OCI-LY7 (cell line): Measurements from ENCODE around the gene EHBP1. TPM values are rescaled to one million over a fixed set of nuclear protein-coding genes. Genes with fewer than 3 reads are reported as not detected.

ENCODE experiments used
- BruUV-seq: library from RNA; stranded (reverse); fragments of 400-500 nt; replicated peaks from 2 replicates; lab custom pipeline; 2021; lab: Mats Ljungman, UMichigan
- CTCF ChIA-PET: fragments of 300-600 bp; sonication (Branson Sonifier 250); formaldehyde crosslinking; loops from one replicate; lab custom pipeline; 2022; ENCODE audit warnings: antibody characterized with exemption; ENCODE audit not compliant: unreplicated experiment; lab: Charles Lee
- POLR2A ChIA-PET: fragments of 300-600 bp; sonication (Branson Sonifier 250); formaldehyde crosslinking; loops from one replicate; lab custom pipeline; 2022; ENCODE audit warnings: antibody characterized with exemption; lab: Charles Lee
- DNase-seq: peaks from one replicate; pipeline ENCODE4 v3.0.0-alpha.2; 2015; ENCODE audit warnings: low spot score
- H2AFZ ChIP-seq: fragments of 200-600 bp; sonication (generic), shearing (Covaris generic); 2 replicates; pipeline ENCODE4 v1.6.1; 2014; ENCODE audit warnings: mild to moderate bottlenecking, antibody characterized with exemption, low read length, moderate library complexity
- H3K27ac ChIP-seq: fragments of 200-600 bp; sonication (generic); 2 replicates; pipeline ENCODE4 v1.5.1; 2014; ENCODE audit warnings: mixed run types, low read depth, mild to moderate bottlenecking, moderate library complexity, low read length, inconsistent platforms; ENCODE audit not compliant: poor library complexity, severe bottlenecking
- H3K36me3 ChIP-seq: fragments of 200-600 bp; sonication (generic); 2 replicates; pipeline ENCODE4 v1.6.1; 2014; ENCODE audit warnings: mild to moderate bottlenecking, antibody characterized with exemption, low read length, moderate library complexity, mixed read lengths; ENCODE audit not compliant: insufficient read depth
- H3K4me1 ChIP-seq: fragments of 200-600 bp; sonication (generic); 2 replicates; pipeline ENCODE4 v1.5.1; 2014; ENCODE audit warnings: mild to moderate bottlenecking, low read length; ENCODE audit not compliant: insufficient read depth, poor library complexity, severe bottlenecking
- H3K4me2 ChIP-seq: fragments of 200-600 bp; sonication (generic); 2 replicates; pipeline ENCODE4 v1.6.1; 2014; ENCODE audit warnings: mild to moderate bottlenecking, low read length
- H3K4me3 ChIP-seq: fragments of 200-600 bp; sonication (generic); 2 replicates; pipeline ENCODE4 v1.5.1; 2014; ENCODE audit warnings: mild to moderate bottlenecking, low read depth, low read length; ENCODE audit not compliant: poor library complexity, severe bottlenecking
- H3K79me2 ChIP-seq: fragments of 200-600 bp; sonication (generic); 2 replicates; pipeline ENCODE4 v1.6.1; 2016; ENCODE audit warnings: low read depth, mild to moderate bottlenecking, low read length, moderate library complexity, mixed read lengths; ENCODE audit not compliant: insufficient read depth
- H3K9me2 ChIP-seq: fragments of 200-600 bp; sonication (generic); 2 replicates; pipeline ENCODE4 v1.6.1; 2016; ENCODE audit warnings: mild to moderate bottlenecking, low read length, mixed read lengths; ENCODE audit not compliant: insufficient read depth
- H3K9me3 ChIP-seq: fragments of 200-600 bp; sonication (generic); 2 replicates; pipeline ENCODE4 v1.6.1; 2014; ENCODE audit warnings: mild to moderate bottlenecking, mixed run types, low read length, mixed read lengths
- H4K20me1 ChIP-seq: fragments of 200-600 bp; sonication (generic); 2 replicates; pipeline ENCODE4 v1.6.1; 2014; ENCODE audit warnings: mild to moderate bottlenecking, antibody characterized with exemption, low read length, moderate library complexity, mixed read lengths; ENCODE audit not compliant: insufficient read depth
- CTCF ChIP-seq: fragments of 200-600 bp; sonication (generic); conservative IDR thresholded peaks from 2 replicates; pipeline ENCODE4 v1.5.1; 2014; ENCODE audit warnings: mild to moderate bottlenecking, antibody characterized with exemption, low read length, moderate library complexity, mixed read lengths
- EZH2phosphoT487 ChIP-seq: fragments of 200-600 bp; sonication (generic); IDR thresholded peaks from 2 replicates; pipeline ENCODE4 v1.6.1; 2018; ENCODE audit warnings: low read depth, borderline replicate concordance, mild to moderate bottlenecking, mixed run types, antibody characterized with exemption, low read length, moderate library complexity, mixed read lengths
- intact Hi-C: fragments of 100-400 bp; cut with micrococcal nuclease; formaldehyde crosslinking; loops from one replicate; pipeline ENCODE4 v1.10.0; 2022; ENCODE audit not compliant: unreplicated experiment
- total RNA-seq, 2 experiments: library from RNA; depleted of rRNA in 1 of 2; stranded (reverse); fragments of >200 nt in 1 of 2; shearing (Covaris generic) in 1 of 2; gene quantifications; 2 replicates each; pipeline ENCODE4 v1.2.3, GENCODE V29; 2014 to 2022

EHBP1 gene
- total RNA-seq, 2 experiments from 2014 or later: 26.8 to 34.1 TPM

DNA sequence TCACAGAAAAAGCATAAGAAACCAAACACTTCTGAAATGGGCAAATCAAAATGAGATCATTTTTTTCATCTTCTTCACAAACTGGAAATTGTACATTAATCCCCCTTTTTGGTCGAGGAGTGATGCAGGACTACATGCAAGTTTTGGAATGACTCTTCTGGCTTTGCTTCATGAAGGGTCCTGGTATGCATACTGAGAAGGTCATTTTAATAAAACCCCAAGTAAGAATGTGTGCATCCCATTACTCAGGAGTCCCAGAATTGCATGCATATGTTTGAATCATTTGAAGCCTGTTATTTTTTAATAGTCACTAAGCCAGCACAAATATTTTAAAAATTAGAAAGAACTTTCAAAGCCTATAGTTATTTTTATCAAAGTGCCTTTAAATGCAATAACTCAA, 16.7 kb upstream of the EHBP1 start:
- DNase-seq: no peak

DNA sequence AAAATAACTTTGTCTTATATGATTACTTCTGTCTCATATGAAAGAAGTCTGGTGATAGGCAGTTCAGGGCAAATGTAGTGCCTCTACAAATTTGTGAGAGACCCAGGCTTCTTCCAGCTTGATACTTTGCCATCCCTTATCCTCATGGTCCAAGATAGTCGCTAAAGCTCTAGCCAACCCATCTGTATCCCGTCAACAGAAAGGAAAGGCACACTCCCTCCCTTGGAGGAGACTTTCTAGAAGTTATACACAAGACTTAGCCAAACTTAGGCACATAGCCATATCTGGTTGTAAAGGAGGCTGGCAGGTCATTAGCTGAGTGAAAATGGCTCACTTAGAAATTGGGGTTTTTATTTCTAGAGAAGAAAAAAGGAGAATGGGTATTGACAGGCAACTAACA, 14.3 kb upstream of the EHBP1 start:
- no TSS peak for BruUV-seq
- Histone ChIP-seq H3K9me2 (no peaks in the 10 kb centered on the region; the same call in 1 of the 2 replicates), H3K27ac (no peak overlapping the region), H3K36me3 (no peaks in the 10 kb centered on the region), H3K79me2 (no peaks in the 10 kb centered on the region), H3K4me1 (no peaks in the 10 kb centered on the region), H2AFZ (no peak overlapping the region), H3K9me3 (no peaks in the 10 kb centered on the region), H3K4me3 (no peak overlapping the region), H4K20me1 (no peaks in the 10 kb centered on the region), H3K4me2 (no peak overlapping the region)
- intact Hi-C loops: no loop called here
- ChIA-PET CTCF (no interaction called here), POLR2A (no interaction called here)
- DNase-seq: no peak
- TF ChIP-seq CTCF (no peak), EZH2phosphoT487 (no peak)

More for the DNA sequence above, 16.7 kb upstream of the EHBP1 start:
- Histone ChIP-seq H3K4me1 (no peaks in the 10 kb centered on the region), H3K27ac (no peak overlapping the region), H3K4me3 (no peak overlapping the region), H3K9me3 (no peaks in the 10 kb centered on the region), H3K4me2 (no peak overlapping the region), H4K20me1 (no peaks in the 10 kb centered on the region), H3K36me3 (no peaks in the 10 kb centered on the region), H2AFZ (no peak overlapping the region), H3K9me2 (no peaks in the 10 kb centered on the region; the same call in 1 of the 2 replicates), H3K79me2 (no peaks in the 10 kb centered on the region)
- intact Hi-C loops: no loop called here
- no TSS peak for BruUV-seq
- POLR2A ChIA-PET: interaction anchor here (0.8 kb wide), 1 partner anchor 9 kb away, joined by 3 read pairs; no protein-coding TSS in a partner anchor
- TF ChIP-seq CTCF: no peak
- TF ChIP-seq EZH2phosphoT487: no peak
- CTCF ChIA-PET: no interaction called here

DNA sequence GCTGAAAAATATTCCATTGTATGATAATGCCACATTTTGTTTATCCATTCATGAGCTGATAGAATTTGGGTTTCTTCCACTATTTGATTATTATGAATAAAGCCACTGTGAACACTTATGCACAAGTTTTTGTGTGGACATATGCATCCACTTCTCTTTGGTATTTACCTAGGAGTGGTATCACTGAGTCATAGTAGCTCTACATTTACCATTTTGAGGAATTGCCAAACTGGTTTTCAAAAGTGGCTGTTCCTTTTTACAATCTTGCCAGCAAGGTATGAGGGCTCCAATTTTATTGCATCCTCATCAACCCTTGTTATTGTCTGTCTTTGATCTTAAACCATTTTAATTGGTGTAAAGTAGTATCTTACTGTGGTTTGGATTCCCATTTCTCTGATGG, 13.3 kb upstream of the EHBP1 start:
- TF ChIP-seq CTCF (no peak), EZH2phosphoT487 (no peak)
- H3K4me3 ChIP-seq: no peak overlapping the region
- no peak overlapping the region for H3K27ac ChIP-seq
- ChIA-PET POLR2A (no interaction called here), CTCF (no interaction called here)
- H3K4me1 ChIP-seq: no peaks in the 10 kb centered on the region
- H3K9me3 ChIP-seq: no peaks in the 10 kb centered on the region
- H3K4me2 ChIP-seq: no peak overlapping the region
- H2AFZ ChIP-seq: no peak overlapping the region
- no peaks in the 10 kb centered on the region for H3K79me2 ChIP-seq
- H4K20me1 ChIP-seq: no peaks in the 10 kb centered on the region
- intact Hi-C loops: no loop called here
- no peaks in the 10 kb centered on the region for H3K36me3 ChIP-seq
- BruUV-seq: no TSS peak
- DNase-seq: no peak
- H3K9me2 ChIP-seq: no peaks in the 10 kb centered on the region; the same call in 1 of the 2 replicates
